Ramos (cell line): ENCODE results near the gene CACNA1H.
"Not testable (repeated sequence)": the region's sequence is repeated elsewhere in the genome, so short reads cannot be mapped to it uniquely, and the experiment has no call there.

Experiments used
- in situ Hi-C: fragments of 300-500 bp; cut with MboI; formaldehyde crosslinking; loops from one replicate; pipeline ENCODE4 v1.14.3; 2022; ENCODE audit warnings: low sequenced_read_pairs; ENCODE audit not compliant: unreplicated experiment

The CACNA1H gene

GRCh38 chr16:1185460-1186207, 32.7 kb downstream of the CACNA1H start:
- in situ Hi-C loops: not testable (repeated sequence)

GRCh38 chr16:1188432-1189189, 35.7 kb downstream of the CACNA1H start:
- in situ Hi-C loops: no loop called here

DNA sequence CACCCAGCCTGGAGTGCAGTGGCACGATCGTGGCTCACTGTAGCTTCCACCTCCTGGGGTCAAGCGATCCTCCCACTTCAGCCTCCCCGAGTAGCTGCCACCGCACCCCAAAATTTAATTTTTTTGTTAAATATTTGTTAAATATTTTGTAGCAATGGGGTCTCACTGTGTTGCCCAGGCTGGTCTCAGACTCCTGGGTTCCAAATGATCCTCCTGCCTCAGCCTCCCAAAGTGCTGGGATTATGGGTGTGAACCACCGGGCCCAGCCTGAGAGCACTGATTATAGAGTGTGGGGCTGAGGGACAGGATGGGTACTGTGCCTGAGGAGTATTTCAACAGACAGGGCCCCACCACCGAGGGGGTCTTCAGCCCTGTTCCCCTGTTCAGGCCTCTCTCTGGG, 36.5 kb downstream of the CACNA1H start:
- in situ Hi-C loops: no loop called here

- in situ Hi-C loops: not testable (repeated sequence)
These were observed 37.9 kb downstream of the CACNA1H start for GRCh38 chr16:1190789-1191188.

GRCh38 chr16:1192384-1193073, 39.6 kb downstream of the CACNA1H start:
- in situ Hi-C loops: no loop called here

DNA sequence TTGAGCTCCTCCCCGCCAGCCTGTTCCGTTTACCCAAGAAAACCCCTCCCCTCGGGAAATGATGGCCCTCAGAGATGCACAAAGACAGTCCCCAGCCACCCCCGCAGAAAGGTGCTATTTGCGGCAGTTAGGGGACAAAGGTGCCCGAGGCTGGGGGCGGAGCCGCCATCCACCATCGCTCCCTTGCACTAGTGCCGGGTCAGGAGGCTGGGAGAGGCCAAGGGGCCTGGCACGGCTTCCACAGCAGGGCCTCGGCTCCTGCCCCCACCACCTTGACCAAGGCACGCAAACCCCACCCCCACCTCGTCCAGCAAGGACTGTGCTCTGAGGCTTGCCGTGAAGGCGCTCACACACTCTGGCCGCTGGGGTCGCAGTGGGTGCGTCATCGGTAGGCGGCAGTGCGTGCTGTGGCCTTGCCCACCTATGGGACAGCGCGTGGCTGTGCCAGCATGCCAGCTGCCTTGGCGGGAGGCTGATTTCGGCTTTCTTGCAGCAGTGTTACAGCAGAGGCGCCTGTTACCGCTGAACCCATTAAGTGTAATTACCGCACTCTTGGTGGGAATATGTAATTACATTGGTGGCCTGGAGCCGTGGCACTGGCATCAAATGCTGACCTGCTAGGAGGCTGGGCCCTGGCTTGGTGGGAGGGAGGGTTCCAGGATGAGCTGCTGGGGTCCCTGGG, 40.4 kb downstream of the CACNA1H start:
- in situ Hi-C loops: no loop called here

GRCh38 chr16:1193825-1194581, 41.1 kb downstream of the CACNA1H start:
- in situ Hi-C loops: no loop called here

GRCh38 chr16:1194665-1195392, 41.9 kb downstream of the CACNA1H start:
- in situ Hi-C loops: no loop called here

- in situ Hi-C loops: no loop called here
These were observed 42.4 kb downstream of the CACNA1H start for GRCh38 chr16:1195393-1195666.

- in situ Hi-C loops: no loop called here
These were observed 43.6 kb downstream of the CACNA1H start for GRCh38 chr16:1196494-1196893.

DNA sequence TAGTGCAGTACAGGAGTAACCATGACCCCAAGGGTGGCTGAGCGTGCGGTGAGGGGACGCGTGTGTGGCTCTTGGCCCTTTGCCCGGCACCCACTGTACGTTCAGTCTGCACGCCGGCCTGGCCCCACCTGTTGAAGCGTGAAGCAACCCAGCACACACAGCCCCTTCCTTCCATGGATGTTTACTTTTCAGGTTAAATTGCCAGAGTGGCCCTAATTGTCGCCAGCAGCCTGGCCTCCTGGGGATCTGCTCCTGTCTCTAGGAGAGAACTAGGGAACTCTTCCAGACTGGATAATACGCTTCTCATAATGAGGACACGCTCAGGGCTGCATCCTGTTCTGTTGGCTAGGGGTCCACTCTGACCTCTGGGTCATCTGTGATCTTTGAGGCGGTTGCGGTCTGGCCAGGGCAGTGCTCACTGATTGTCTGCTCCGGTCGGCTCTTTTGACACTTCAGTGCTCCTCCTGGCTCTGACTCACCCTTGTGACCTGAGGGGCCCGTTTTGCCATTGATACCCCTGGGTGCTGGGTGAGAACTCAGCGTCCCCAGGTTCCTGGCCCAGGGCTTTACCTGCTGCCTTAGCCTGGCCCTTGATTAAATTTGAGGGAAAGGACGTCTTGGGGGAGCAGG, 44.4 kb downstream of the CACNA1H start:
- in situ Hi-C loops: no loop called here

GRCh38 chr16:1198194-1198593, 45.3 kb downstream of the CACNA1H start:
- in situ Hi-C loops: no loop called here

DNA sequence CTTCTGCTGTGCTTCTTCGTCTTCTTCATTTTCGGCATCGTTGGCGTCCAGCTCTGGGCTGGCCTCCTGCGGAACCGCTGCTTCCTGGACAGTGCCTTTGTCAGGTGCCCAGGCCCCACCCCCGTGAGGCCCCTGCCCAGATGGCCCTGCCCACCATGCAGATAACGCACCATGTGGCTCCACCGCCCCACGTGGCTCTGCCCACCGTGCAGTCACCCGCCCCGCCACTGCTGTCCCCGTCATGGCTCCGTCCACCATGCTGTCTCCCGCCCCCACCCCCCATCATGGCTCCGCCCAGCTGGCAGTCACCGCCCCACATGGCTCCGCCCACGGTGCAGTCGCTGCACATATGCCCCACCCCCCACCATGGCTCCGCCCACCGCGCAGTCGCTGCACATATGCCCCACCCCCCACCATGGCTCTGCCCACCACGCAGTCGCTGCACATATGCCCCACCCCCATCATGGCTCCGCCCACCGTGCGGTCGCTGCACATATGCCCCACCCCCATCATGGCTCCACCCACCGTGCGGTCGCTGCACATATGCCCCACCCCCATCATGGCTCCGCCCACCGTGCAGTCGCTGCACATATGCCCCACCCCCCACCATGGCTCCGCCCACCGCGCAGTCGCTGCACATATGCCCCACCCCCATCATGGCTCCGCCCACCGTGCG, 45.9 kb downstream of the CACNA1H start:
- in situ Hi-C loops: not testable (repeated sequence)

DNA sequence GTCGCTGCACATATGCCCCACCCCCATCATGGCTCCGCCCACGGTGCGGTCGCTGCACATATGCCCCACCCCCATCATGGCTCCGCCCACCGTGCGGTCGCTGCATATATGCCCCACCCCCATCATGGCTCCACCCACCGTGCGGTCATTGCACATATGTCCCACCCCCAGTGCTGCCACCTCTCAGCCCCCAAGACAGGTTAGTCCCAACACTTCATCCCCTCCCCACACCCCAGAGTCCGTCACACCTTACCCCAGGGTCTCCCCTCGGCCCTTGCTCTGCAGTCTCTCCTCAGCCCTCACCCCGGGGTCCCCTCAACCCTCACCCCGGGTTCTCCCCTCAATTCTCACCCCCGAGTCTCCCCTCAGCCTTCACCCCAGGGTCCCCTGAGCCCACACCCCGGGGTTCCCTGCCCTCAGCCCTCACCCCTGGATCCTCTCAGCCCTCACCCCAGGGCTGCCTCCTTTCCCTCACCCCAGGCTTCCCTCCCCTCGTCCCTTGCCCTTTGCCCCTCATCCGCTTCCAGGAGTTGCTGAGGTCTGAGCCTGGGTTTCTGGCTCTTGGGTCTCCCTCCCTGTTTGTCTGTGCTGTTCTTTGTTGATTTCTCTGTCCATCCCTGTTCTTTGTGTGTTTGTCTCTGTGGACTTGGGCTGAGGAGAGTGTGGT, 46.6 kb downstream of the CACNA1H start:
- in situ Hi-C loops: no loop called here

- in situ Hi-C loops: no loop called here
These were observed 47.2 kb downstream of the CACNA1H start for GRCh38 chr16:1200014-1200627.

DNA sequence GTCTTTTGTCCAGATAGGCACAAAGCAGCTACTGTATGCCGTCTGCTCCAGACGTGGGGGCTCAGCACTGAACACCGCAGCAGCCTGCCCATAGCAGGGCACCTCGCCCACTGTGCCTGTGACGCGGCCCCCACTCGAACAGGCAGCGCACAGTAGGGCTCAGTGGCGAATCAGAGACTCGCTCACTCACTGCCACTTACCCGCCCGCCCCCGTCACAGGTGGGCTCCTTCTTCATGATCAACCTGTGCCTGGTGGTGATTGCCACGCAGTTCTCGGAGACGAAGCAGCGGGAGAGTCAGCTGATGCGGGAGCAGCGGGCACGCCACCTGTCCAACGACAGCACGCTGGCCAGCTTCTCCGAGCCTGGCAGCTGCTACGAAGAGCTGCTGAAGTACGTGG, 48.5 kb downstream of the CACNA1H start:
- in situ Hi-C loops: no loop called here

GRCh38 chr16:1202274-1202673, 49.4 kb downstream of the CACNA1H start:
- in situ Hi-C loops: no loop called here

DNA sequence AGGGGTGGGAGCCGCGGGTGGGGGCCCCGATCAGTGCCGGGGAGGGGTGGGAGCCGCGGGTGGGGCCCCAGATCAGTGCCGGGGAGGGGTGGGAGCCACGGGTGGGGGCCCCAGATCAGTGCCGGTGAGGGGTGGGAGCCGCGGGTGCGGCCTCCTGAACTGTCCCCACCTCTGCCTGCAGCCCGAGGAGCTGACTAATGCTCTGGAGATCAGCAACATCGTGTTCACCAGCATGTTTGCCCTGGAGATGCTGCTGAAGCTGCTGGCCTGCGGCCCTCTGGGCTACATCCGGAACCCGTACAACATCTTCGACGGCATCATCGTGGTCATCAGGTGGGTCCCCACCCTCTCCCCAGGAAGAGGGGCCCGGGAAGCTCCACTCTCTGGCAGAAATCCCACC, 52.0 kb downstream of the CACNA1H start:
- in situ Hi-C loops: no loop called here
